PFSK-1 (cell line): ENCODE results near the gene OR11G2.

Experiments used
- REST ChIP-seq, 2 experiments: IDR thresholded peaks; 2 replicates each; pipeline versions ENCODE4 v1.6.1 to v1.8.0; 2011 to 2012; ENCODE audit warnings: low read depth in 2 of 2, low read length in 2 of 2, control low read depth in 1 of 2, inconsistent platforms in 1 of 2, mild to moderate bottlenecking in 1 of 2, moderate library complexity in 1 of 2; ENCODE audit not compliant: insufficient read depth in 1 of 2
- SIN3A ChIP-seq: IDR thresholded peaks from 2 replicates; pipeline ENCODE4 v1.6.1; 2012; ENCODE audit warnings: mild to moderate bottlenecking, low read length, moderate library complexity, borderline replicate concordance; ENCODE audit not compliant: insufficient read depth

- TF ChIP-seq REST (IDR thresholded peaks at IDR 0.05; ENCODE audit: insufficient read depth in 1 of 2, low read depth in 2 of 2, low read length in 2 of 2) (no peak), SIN3A (no peak)
These were observed 14.0 kb downstream of the OR11G2 start for GRCh38 chr14:20204721-20205120.
